HepG2 (cell line): ENCODE results near the gene SMAD3. TPM values are rescaled to one million over a fixed set of nuclear protein-coding genes. Genes with fewer than 3 reads are reported as not detected.

ENCODE experiments used
- BORCS8-MEF2B ChIP-seq: sonication (generic); formaldehyde crosslinking; IDR thresholded peaks from 2 replicates; pipeline ENCODE4 v1.8.0; 2022; ENCODE audit warnings: mild to moderate bottlenecking, missing genetic modification reagents
- DNMT1 ChIP-seq: sonication (generic); formaldehyde crosslinking; IDR thresholded peaks from 2 replicates; pipeline ENCODE4 v1.5.1; 2020; ENCODE audit warnings: mild to moderate bottlenecking, missing genetic modification reagents
- FOXM1 ChIP-seq: sonication (generic); formaldehyde crosslinking; IDR thresholded peaks from 2 replicates; pipeline ENCODE4 v1.5.0; 2020; ENCODE audit warnings: missing genetic modification reagents
- HNRNPUL1 ChIP-seq: fragments of 200-400 bp; formaldehyde crosslinking; IDR thresholded peaks from 2 replicates; pipeline ENCODE4 v1.6.1; 2017; ENCODE audit warnings: low read depth, mild to moderate bottlenecking, low read length, moderate library complexity
- KDM6A ChIP-seq: IDR thresholded peaks from 2 replicates; pipeline ENCODE4 v1.6.1; 2016; ENCODE audit warnings: low read depth
- MAFK ChIP-seq, 2 experiments: IDR thresholded peaks in 1 of 2; conservative IDR thresholded peaks in 1 of 2; 2 replicates each; pipeline ENCODE4 v1.6.1; 2011; ENCODE audit warnings: improper control_type of control experiment in 2 of 2, low read length in 2 of 2
- MATR3 ChIP-seq: sonication (generic); formaldehyde crosslinking; IDR thresholded peaks from 2 replicates; pipeline ENCODE4 v1.4.0; 2020; ENCODE audit warnings: missing genetic modification reagents
- MED8 ChIP-seq: sonication (generic); formaldehyde crosslinking; IDR thresholded peaks from 2 replicates; pipeline ENCODE4 v1.8.1; 2023; ENCODE audit warnings: mild to moderate bottlenecking, missing genetic modification reagents; ENCODE audit not compliant: insufficient replicate concordance
- MIER2 ChIP-seq: IDR thresholded peaks from 2 replicates; pipeline ENCODE4 v1.6.1; 2016; ENCODE audit warnings: missing biosample characterization, missing genetic modification reagents
- NFIB ChIP-seq: sonication (generic); formaldehyde crosslinking; IDR thresholded peaks from 2 replicates; pipeline ENCODE4 v1.9.0; 2021; ENCODE audit warnings: missing genetic modification reagents, mild to moderate bottlenecking, borderline replicate concordance
- TGIF2 ChIP-seq: IDR thresholded peaks from 2 replicates; pipeline ENCODE4 v1.6.1; 2016; ENCODE audit warnings: control low read depth, missing compliant biosample characterization
- TRIM24 ChIP-seq: sonication (generic); formaldehyde crosslinking; IDR thresholded peaks from 2 replicates; pipeline ENCODE4 v1.8.0; 2022; ENCODE audit warnings: mild to moderate bottlenecking, missing genetic modification reagents
- XRCC5 ChIP-seq: fragments of 200-400 bp; formaldehyde crosslinking; optimal IDR thresholded peaks from 2 replicates; pipeline ENCODE3; 2017; ENCODE audit warnings: mild to moderate bottlenecking, low read length
- ZNF136 ChIP-seq: sonication (generic); formaldehyde crosslinking; IDR thresholded peaks from 2 replicates; pipeline ENCODE4 v1.8.1; 2022; ENCODE audit warnings: low read depth, mild to moderate bottlenecking, moderate library complexity, missing genetic modification reagents
- ZNF317 ChIP-seq: sonication (generic); formaldehyde crosslinking; IDR thresholded peaks from 2 replicates; pipeline ENCODE4 v1.5.0; 2020; ENCODE audit warnings: mild to moderate bottlenecking, missing genetic modification reagents
- ZNF354B ChIP-seq: sonication (generic); formaldehyde crosslinking; IDR thresholded peaks from 2 replicates; pipeline ENCODE4 v1.8.0; 2022; ENCODE audit warnings: mild to moderate bottlenecking, missing genetic modification reagents
- ZNF441 ChIP-seq: sonication (generic); formaldehyde crosslinking; IDR thresholded peaks from 2 replicates; pipeline ENCODE4 v1.7.0; 2021; ENCODE audit warnings: missing genetic modification reagents, borderline replicate concordance
- ZNF468 ChIP-seq: sonication (generic); formaldehyde crosslinking; IDR thresholded peaks from 2 replicates; pipeline ENCODE4 v1.8.0; 2022; ENCODE audit warnings: mild to moderate bottlenecking, moderate library complexity, missing genetic modification reagents
- ZNF530 ChIP-seq: sonication (generic); formaldehyde crosslinking; IDR thresholded peaks from 2 replicates; pipeline ENCODE4 v1.5.0; 2020; ENCODE audit warnings: low read depth, mild to moderate bottlenecking, missing genetic modification reagents
- ZNF546 ChIP-seq: sonication (generic); formaldehyde crosslinking; conservative IDR thresholded peaks from 2 replicates; pipeline ENCODE4 v1.8.1; 2023; ENCODE audit warnings: mild to moderate bottlenecking, missing genetic modification reagents
- ZNF552 ChIP-seq: sonication (generic); formaldehyde crosslinking; IDR thresholded peaks from 2 replicates; pipeline ENCODE4 v1.9.0; 2022; ENCODE audit warnings: missing genetic modification reagents, mild to moderate bottlenecking, borderline replicate concordance
- ZNF749 ChIP-seq: sonication (generic); formaldehyde crosslinking; IDR thresholded peaks from 2 replicates; pipeline ENCODE4 v1.8.0; 2022; ENCODE audit warnings: mild to moderate bottlenecking, missing genetic modification reagents, moderate library complexity, borderline replicate concordance
- ZNF841 ChIP-seq: sonication (generic); formaldehyde crosslinking; IDR thresholded peaks from 2 replicates; pipeline ENCODE4 v1.8.1; 2023; ENCODE audit warnings: missing genetic modification reagents, borderline replicate concordance
- ZSCAN21 ChIP-seq: sonication (generic); formaldehyde crosslinking; IDR thresholded peaks from 2 replicates; pipeline ENCODE4 v1.8.0; 2022; ENCODE audit warnings: mild to moderate bottlenecking, missing genetic modification reagents, moderate library complexity, borderline replicate concordance
- polyA plus RNA-seq, 8 experiments: library from polyadenylated mRNA; depleted of rRNA in 3 of 8; stranded (reverse) in 7 of 8; unstranded in 1 of 8; fragments of >200 nt; fragmentation: Illumina TruSeq in 4 of 8; extraction: Trizol in 4 of 8; gene quantifications; 2 replicates each; pipeline versions ENCODE4 v1.2.1 to v1.2.3, GENCODE V29; 2011 to 2016; ENCODE audit warnings: low read depth in 4 of 8, missing spikeins in 1 of 8, mixed read lengths in 1 of 8; ENCODE audit not compliant: insufficient read depth in 1 of 8
- total RNA-seq, 5 experiments: library from RNA; depleted of rRNA; stranded (reverse); fragments of >200 nt; fragmentation: Illumina TruSeq; extraction: Trizol; gene quantifications; 2 replicates each; pipeline ENCODE4 v1.2.3, GENCODE V29; 2016; ENCODE audit warnings: low read depth in 1 of 5
- TF ChIP-seq, protein P1 (sequence below): IDR thresholded peaks from 2 replicates; pipeline ENCODE4 v1.6.1; 2016; ENCODE audit warnings: missing genetic modification reagents, missing compliant biosample characterization
- TF ChIP-seq, protein P2 (sequence below): sonication (generic); formaldehyde crosslinking; IDR thresholded peaks from 2 replicates; pipeline ENCODE4 v1.8.1; 2023; ENCODE audit warnings: missing genetic modification reagents, inconsistent platforms, borderline replicate concordance
- TF ChIP-seq, protein P3 (sequence below): sonication (generic); formaldehyde crosslinking; IDR thresholded peaks from 2 replicates; pipeline ENCODE4 v1.5.0; 2020; ENCODE audit warnings: mild to moderate bottlenecking, missing genetic modification reagents

Gene SMAD3
- total and polyA plus RNA-seq, 2 of the 13 experiments (the other 11 are each of a cell fraction or from before 2014, with no cell fraction given), result 8.6 to 56.3 TPM

DNA sequence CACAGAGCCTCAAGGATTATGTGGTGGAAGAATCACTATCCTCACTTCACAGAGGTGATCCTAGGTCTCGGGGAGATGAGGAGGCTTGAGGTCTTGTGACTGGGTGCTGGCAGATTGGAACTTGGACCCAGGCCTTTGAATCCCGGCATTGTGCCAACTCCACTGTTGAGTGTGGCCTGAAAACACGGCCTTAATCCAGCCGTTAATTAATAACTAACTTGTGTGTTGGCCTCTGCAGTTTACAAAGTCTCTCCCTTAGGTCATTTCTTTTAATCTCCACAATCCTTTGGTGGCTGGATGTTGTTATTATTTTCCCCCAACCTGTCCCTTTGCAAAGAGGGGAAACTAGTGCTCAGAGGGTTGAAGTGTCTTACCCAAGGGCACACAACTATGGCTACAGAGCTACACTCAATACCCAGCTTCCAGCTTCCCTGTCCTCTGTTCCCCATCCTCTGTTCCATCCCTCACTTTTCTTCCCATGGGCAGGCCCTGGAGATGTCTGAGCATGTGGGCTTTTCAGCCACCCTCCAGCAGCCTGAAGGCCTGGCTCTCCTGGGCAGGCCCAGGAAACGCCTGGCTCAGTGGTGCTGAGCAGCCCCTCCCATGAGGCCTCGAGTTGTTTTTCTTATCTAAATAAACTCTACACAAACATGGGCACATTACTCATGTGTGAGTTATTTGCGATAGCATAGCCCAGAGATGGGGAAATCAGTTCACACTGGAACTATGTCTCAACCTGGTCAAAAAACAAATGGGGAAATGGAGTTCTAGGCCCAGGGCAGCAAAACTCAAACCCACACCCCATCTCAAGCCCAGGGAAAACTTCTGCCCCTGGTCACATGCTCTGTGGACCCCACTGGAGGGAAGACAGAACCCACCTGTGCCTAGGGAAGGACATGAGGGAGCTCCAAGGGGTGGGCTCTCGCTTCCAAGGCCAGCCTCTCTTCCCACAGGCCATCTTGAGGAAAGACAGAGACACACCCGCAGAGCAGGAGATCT, 16.8 kb upstream of the SMAD3 start (continued):
- TF ChIP-seq TRIM24 (CRISPR knock-in tag) (no peak), NFIB (CRISPR knock-in tag) (no peak), ZNF552 (no peak), ZSCAN21 (peak; percentile 16; the same call in 1 of the 2 replicates), MATR3 (no peak), DNMT1 (CRISPR knock-in tag) (no peak), ZNF530 (no peak), KDM6A (CRISPR knock-in tag) (0 out of 2 replicates have a peak, but pooled peaks have one; percentile 10), MAFK (conservative IDR thresholded peaks at IDR 0.05 in 1 of 2, IDR thresholded peaks at IDR 0.05 in 1 of 2; ENCODE audit: low read length in 2 of 2) (peak; percentile 12 to 26; a peak in 2 of 4 replicates), BORCS8-MEF2B (0 out of 2 replicates have a peak, but pooled peaks have one; percentile 39), TGIF2 (CRISPR knock-in tag) (peak; percentile 64; the same call in 1 of the 2 replicates), ZNF136 (no peak), FOXM1 (no peak), ZNF546 (no peak), MED8 (no peak), ZNF841 (CRISPR knock-in tag) (no peak), ZNF468 (no peak), ZNF317 (no peak), XRCC5 (peak; percentile 73), ZNF749 (CRISPR knock-in tag) (0 out of 2 replicates have a peak, but pooled peaks have one; percentile 8), HNRNPUL1 (peak; percentile 71; the same call in 1 of the 2 replicates), ZNF354B (CRISPR knock-in tag) (no peak), ZNF441 (CRISPR knock-in tag) (no peak), MIER2 (CRISPR knock-in tag) (0 out of 2 replicates have a peak, but pooled peaks have one; percentile 17)
- TF ChIP-seq, protein P1, sequence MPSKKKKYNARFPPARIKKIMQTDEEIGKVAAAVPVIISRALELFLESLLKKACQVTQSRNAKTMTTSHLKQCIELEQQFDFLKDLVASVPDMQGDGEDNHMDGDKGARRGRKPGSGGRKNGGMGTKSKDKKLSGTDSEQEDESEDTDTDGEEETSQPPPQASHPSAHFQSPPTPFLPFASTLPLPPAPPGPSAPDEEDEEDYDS (CRISPR knock-in tag), result peak; percentile 19
- TF ChIP-seq, protein P2, sequence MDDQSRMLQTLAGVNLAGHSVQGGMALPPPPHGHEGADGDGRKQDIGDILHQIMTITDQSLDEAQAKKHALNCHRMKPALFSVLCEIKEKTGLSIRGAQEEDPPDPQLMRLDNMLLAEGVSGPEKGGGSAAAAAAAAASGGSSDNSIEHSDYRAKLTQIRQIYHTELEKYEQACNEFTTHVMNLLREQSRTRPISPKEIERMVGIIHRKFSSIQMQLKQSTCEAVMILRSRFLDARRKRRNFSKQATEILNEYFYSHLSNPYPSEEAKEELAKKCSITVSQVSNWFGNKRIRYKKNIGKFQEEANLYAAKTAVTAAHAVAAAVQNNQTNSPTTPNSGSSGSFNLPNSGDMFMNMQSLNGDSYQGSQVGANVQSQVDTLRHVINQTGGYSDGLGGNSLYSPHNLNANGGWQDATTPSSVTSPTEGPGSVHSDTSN, result no peak
- TF ChIP-seq, protein P3, sequence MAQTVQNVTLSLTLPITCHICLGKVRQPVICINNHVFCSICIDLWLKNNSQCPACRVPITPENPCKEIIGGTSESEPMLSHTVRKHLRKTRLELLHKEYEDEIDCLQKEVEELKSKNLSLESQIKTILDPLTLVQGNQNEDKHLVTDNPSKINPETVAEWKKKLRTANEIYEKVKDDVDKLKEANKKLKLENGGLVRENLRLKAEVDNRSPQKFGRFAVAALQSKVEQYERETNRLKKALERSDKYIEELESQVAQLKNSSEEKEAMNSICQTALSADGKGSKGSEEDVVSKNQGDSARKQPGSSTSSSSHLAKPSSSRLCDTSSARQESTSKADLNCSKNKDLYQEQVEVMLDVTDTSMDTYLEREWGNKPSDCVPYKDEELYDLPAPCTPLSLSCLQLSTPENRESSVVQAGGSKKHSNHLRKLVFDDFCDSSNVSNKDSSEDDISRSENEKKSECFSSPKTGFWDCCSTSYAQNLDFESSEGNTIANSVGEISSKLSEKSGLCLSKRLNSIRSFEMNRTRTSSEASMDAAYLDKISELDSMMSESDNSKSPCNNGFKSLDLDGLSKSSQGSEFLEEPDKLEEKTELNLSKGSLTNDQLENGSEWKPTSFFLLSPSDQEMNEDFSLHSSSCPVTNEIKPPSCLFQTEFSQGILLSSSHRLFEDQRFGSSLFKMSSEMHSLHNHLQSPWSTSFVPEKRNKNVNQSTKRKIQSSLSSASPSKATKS (CRISPR knock-in tag), result no peak
